Measurements from ENCODE around the gene LPP. TPM values are rescaled to one million over a fixed set of nuclear protein-coding genes. Genes with fewer than 3 reads are reported as not detected.

The LPP gene
- total RNA-seq, 3 donors from 2014 or later (not counting 1 experiment from before 2014, with no cell fraction given), result 137 to 163 (median 149) TPM

GRCh38 chr3:188571531-188572095 is 417.7 kb downstream of the LPP start:
- H3K27me3 ChIP-seq (ENCODE audit: control insufficient read depth, insufficient read depth, low read length), result no peaks in the 10 kb centered on the region
- no peak overlapping the region for H3K4me3 ChIP-seq (ENCODE audit: low read length)
- DNase-seq (no peak), ATAC-seq (no peak)
- Mint-ChIP-seq H3K27me3 (ENCODE audit: low read depth in 2 of 2) (no peaks in the 10 kb centered on the region), H3K36me3 (no peaks in the 10 kb centered on the region), H3K4me3 (no peak overlapping the region), H3K27ac (peak overlapping the region in 1 of 2 donors; percentile 32), H3K4me1 (peaks cover 37 to 40% of the 10 kb centered on the region in 2 donors), H3K9me3 (no peaks in the 10 kb centered on the region)
- no peak for TF ChIP-seq CTCF (IDR thresholded peaks at IDR 0.05)
- 97% methylated on average over 7 of the region's 7 CpGs for WGBS (ENCODE audit: insufficient coverage)
- H3K36me3 ChIP-seq (ENCODE audit: control insufficient read depth, insufficient read depth, low read length), result no peaks in the 10 kb centered on the region
- intact Hi-C loops (cut with micrococcal nuclease), result no loop called here
- no peak overlapping the region for H3K27ac ChIP-seq (ENCODE audit: low read length)
- H3K4me1 ChIP-seq (ENCODE audit: control insufficient read depth, insufficient read depth, low read length), result peaks cover 11% of the 10 kb centered on the region
- H3K9me3 ChIP-seq (ENCODE audit: control insufficient read depth, insufficient read depth, low read length), result no peaks in the 10 kb centered on the region

GRCh38 chr3:188573291-188573940 is 419.5 kb downstream of the LPP start:
- intact Hi-C loops (cut with micrococcal nuclease), result no loop called here
- H3K4me1 Mint-ChIP-seq, result peaks cover 37 to 39% of the 10 kb centered on the region in 2 donors
- H3K27ac ChIP-seq (ENCODE audit: low read length), result no peak overlapping the region
- no peak for DNase-seq
- H3K4me1 ChIP-seq (ENCODE audit: control insufficient read depth, insufficient read depth, low read length), result peaks cover 10% of the 10 kb centered on the region
- no peaks in the 10 kb centered on the region for H3K9me3 Mint-ChIP-seq
- H3K27ac Mint-ChIP-seq, result peak overlapping the region; percentile 4 to 15
- no peak overlapping the region for H3K4me3 Mint-ChIP-seq
- H3K9me3 ChIP-seq (ENCODE audit: control insufficient read depth, insufficient read depth, low read length), result no peaks in the 10 kb centered on the region
- H3K4me3 ChIP-seq (ENCODE audit: low read length), result no peak overlapping the region
- ATAC-seq, result no peak
- H3K36me3 ChIP-seq (ENCODE audit: control insufficient read depth, insufficient read depth, low read length), result no peaks in the 10 kb centered on the region
- TF ChIP-seq CTCF (IDR thresholded peaks at IDR 0.05), result no peak
- H3K27me3 Mint-ChIP-seq (ENCODE audit: low read depth in 2 of 2), result no peaks in the 10 kb centered on the region
- no peaks in the 10 kb centered on the region for H3K27me3 ChIP-seq (ENCODE audit: control insufficient read depth, insufficient read depth, low read length)
- 72% methylated on average over 7 of the region's 8 CpGs for WGBS (ENCODE audit: insufficient coverage)
- H3K36me3 Mint-ChIP-seq, result no peaks in the 10 kb centered on the region

- peaks cover 5% of the 10 kb centered on the region for H3K4me1 ChIP-seq (ENCODE audit: control insufficient read depth, insufficient read depth, low read length)
- Mint-ChIP-seq H3K9me3 (no peaks in the 10 kb centered on the region), H3K36me3 (no peaks in the 10 kb centered on the region), H3K4me3 (no peak overlapping the region), H3K27me3 (ENCODE audit: low read depth in 2 of 2) (no peaks in the 10 kb centered on the region), H3K4me1 (peaks cover 35 to 37% of the 10 kb centered on the region in 2 donors), H3K27ac (peak overlapping the region in 1 of 2 donors; percentile 15)
- no peaks in the 10 kb centered on the region for H3K9me3 ChIP-seq (ENCODE audit: control insufficient read depth, insufficient read depth, low read length)
- ATAC-seq (no peak), DNase-seq (no peak)
- no peak overlapping the region for H3K4me3 ChIP-seq (ENCODE audit: low read length)
- no peak for TF ChIP-seq CTCF (IDR thresholded peaks at IDR 0.05)
- H3K27me3 ChIP-seq (ENCODE audit: control insufficient read depth, insufficient read depth, low read length), result no peaks in the 10 kb centered on the region
- 79% methylated on average over 3 of the region's 3 CpGs for WGBS (ENCODE audit: insufficient coverage)
- H3K36me3 ChIP-seq (ENCODE audit: control insufficient read depth, insufficient read depth, low read length), result no peaks in the 10 kb centered on the region
- intact Hi-C loops (cut with micrococcal nuclease), result no loop called here
- H3K27ac ChIP-seq (ENCODE audit: low read length), result no peak overlapping the region
Observed at GRCh38 chr3:188573956-188574355, 420.0 kb downstream of the LPP start.
